Activated CD4-positive, alpha-beta T cell treated with anti-CD3 and anti-CD28 coated beads, Interleukin-2, Interleukin-4, amounts not matched to agents 100 ng/mL and 50 ng/mL, durations not matched to agents 16 hours and 8 hours (primary cell): ENCODE data around the gene ALPL.
A peak's percentile ranks its signal among the peaks of the same experiment; 100 is the strongest.

Experiments used
- DNase-seq: peaks from one replicate; pipeline ENCODE4 v3.0.0-alpha.2; 2020; ENCODE audit warnings: low spot score

ALPL gene

DNA sequence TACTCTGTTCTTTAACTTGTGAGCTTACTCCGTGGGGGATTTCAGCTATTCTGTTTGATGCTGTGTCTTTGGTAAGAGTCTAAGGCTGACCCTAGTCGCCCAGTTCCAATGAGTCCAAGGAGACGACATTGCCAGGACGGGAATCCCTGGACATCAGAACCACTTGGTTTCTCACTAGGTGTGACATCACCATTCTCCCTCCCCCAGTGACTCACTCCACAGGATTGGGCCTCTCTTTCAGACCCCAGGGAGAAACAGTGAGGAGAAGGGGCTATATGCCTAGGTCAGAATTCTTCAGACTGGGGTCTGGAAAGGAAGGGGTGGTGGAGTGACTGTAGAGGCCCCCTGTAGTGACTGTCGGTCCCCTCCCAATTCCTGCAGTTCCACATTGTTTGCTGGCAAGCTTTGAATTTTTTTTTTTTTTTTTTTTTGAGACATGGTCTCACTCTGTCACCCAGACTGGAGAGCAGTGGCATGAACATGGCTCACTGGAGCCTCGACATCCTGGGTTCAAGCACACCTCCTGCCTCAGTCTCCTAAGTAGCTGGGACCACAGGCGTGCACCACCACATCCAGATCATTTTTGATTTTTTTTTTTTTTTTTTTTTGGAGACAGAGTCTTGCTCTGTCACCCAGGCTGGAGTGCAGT is 21.3 kb downstream of the ALPL start:
- no peak for DNase-seq

DNA sequence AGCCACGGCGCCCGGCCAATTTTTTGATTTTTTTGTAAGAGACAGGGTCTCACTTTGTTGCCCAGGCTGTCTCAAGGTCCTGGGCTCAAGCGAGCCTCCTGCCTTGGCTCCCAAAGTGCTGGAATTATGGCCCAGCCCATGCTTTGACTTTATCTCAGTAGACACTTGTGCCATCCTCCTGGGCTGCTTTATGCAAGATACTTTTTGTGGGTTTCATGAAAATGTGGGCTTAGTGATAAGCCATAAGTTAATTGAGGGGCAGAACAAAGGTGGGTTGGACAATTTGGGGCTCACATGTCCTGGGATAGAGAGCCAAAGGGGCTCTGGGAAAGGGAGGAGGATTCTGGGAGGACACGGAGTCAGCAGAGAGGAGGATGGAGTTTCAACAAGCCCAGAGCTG is 22.0 kb downstream of the ALPL start:
- DNase-seq, result no peak

DNA sequence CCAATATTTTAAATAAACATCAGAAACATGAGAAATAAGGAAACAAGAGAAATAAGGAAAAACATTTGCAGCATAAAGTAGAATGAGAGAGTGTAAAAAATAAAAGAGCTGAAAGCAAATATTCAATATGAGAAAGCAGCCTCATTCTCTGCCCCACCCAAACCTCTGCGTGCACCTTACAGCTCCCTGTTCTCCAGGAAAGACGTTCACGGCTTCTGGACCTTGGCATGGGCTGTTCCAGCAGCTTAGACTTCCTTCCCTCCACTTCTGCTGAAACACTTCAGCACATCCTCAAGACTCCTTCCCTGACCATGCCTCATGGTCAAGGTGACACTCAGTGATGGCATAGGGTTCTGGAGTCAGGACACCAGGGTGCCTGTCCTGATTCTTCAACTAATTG is 23.3 kb downstream of the ALPL start:
- DNase-seq, result no peak

- no peak for DNase-seq
Observed at GRCh38 chr1:21532992-21533534, 23.8 kb downstream of the ALPL start.

GRCh38 chr1:21534146-21534545 is 24.9 kb downstream of the ALPL start:
- no peak for DNase-seq

DNA sequence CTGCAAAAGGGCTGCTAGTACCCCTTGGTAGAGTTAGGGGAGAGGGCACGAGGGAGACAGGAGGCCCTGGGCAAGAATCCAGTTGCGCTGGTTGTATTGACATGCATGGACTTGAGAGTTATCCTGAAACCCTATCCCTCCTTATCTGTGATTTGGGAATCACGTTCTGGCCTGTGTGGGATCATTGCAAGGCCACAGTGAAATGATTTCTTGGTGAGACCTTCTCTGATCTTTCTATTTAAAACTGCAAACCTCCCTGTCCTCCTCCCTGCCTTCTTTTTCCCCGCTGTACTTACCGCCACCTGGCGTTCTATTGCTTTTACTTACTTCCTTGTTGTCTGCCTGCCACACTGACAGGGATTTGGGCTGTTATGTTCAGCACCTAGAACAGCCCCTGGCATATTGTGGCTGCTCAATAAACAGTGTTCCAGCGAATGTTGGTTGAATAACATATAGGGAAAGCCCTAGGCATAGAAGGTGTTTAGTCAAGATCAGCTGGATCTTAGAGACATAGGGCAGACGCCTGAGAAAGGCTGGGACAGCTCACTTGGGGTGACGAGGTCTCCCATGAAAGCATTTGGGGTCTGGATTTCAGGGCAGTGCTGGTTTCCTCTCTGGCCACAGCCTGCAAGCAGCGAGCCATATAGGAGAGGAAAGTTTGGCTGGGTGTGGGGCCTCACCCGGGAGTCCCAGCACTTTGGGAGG is 25.6 kb downstream of the ALPL start:
- DNase-seq, result peak; percentile 19

DNA sequence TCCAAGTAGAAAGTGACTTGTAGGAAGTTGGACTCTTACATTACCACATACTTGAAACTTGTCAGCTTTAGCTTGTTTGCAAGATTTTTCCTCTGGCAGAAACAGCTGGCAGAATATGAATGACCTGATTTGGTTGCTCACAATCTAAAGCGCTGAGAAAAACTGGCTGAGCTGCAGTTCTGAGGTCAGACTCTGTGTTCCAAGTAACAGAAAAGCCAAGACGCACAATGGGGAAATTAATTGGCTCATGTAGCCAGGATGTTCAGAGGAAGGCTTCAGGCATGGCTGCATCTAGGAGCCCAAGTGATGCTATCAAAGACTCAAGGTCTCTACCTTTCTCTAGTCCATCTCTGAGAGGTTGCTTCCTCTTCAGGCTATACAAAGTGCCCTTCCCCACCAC is 27.0 kb downstream of the ALPL start:
- DNase-seq, result no peak

- no peak for DNase-seq
Observed at GRCh38 chr1:21537511-21537931, 28.3 kb downstream of the ALPL start.

DNA sequence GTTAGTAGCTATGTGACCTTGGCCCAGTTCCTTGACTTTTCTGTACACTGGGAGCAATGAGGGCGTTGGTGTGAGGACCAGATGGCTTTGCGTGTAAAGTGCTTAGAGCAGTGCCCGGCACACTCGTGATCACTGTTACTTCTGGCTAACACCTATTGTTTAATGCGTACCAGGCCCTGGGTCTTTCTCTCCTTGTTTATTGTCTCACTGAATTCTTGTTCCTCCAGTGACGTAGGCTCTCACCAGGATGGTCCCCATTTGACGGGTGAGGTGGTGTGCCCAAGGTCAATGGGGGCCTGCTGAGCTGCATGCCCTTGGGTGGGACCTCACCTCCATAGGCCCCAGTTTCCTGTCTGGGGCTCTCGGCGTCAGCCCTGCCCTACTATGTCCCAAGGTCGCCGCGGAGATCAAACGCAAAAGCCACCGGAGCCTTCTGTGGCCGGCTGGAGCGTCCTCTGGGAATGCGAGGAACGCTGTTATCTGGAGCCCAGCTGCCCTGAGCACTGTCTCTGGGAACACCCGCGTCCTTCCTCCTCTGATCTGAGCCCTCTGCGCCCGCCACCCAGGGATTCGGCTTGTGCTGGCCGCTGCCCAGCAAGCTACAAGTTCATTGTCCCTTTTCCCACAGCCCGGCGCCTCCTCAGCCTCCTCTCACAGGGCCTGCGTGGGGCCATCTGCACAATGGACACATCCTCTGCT is 28.9 kb downstream of the ALPL start:
- DNase-seq, result no peak

GRCh38 chr1:21539933-21540332 is 30.7 kb downstream of the ALPL start:
- DNase-seq, result peak; percentile 8

DNA sequence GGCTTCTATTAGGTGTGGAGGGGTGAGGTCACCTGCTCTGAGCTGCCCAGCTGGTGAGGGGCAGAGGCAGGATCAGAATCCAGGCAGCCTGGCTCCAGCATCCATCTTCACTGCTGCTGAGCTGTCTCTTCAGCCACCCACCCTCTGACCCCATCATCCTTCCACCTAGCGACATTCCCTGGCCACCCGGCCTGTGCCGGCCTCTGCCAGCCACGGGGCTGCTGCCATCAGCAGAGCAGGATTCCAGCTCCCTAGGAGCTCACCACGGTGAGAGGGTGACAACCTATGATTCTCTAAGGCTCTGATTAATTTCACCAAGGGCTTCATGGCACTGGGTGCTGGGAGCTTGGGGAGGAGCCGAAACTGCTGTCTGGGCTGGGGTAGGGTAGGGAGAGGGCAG is 32.1 kb downstream of the ALPL start:
- DNase-seq, result no peak

- no peak for DNase-seq
Observed at GRCh38 chr1:21541835-21542234, 32.6 kb downstream of the ALPL start.

DNA sequence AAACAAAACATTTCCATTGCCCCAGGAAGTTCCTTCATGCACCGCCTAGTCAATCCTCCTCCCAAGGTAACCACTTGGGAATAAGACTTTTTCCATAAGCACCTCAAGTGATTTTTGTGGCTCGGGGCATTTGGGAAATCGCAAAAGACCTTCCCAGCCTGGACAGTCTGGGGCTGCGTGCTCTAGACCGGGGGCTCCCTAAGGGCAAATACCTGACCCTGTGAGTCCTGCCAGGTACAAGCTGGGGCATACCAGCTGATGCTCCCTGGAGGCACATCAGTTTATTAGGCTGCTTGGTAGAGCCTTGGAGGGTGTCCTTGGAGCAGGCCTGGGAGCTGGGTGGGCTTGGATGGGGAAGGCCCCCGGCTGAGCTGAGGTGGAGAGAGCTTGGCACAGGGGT is 34.4 kb downstream of the ALPL start:
- no peak for DNase-seq

- DNase-seq, result no peak
Observed at GRCh38 chr1:21544095-21544494, 34.9 kb downstream of the ALPL start.

- DNase-seq, result no peak
Observed at GRCh38 chr1:21546122-21546825, 37.1 kb downstream of the ALPL start.

DNA sequence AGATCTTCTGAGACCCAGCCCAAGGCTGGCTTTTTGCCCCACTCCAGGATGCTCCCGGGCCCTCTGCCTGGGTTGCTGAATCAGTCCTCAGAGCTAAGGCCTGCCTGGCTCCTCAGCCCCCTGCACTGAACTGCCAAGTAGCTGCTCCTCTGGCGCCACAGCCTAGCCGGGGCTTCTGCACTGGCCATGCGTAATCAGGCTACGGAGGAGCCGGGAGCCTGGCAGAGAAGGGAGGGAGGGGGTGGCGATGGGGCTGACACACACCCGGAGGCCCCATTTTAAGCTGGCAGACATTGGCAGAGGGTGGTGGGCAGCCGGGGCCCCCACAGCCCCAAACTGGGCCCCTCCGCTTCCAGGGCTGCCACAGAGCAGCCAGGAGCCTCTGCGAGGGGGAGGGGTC is 38.7 kb downstream of the ALPL start:
- DNase-seq, result no peak

- DNase-seq, result no peak
Observed at GRCh38 chr1:21550097-21550496, 40.9 kb downstream of the ALPL start.

DNA sequence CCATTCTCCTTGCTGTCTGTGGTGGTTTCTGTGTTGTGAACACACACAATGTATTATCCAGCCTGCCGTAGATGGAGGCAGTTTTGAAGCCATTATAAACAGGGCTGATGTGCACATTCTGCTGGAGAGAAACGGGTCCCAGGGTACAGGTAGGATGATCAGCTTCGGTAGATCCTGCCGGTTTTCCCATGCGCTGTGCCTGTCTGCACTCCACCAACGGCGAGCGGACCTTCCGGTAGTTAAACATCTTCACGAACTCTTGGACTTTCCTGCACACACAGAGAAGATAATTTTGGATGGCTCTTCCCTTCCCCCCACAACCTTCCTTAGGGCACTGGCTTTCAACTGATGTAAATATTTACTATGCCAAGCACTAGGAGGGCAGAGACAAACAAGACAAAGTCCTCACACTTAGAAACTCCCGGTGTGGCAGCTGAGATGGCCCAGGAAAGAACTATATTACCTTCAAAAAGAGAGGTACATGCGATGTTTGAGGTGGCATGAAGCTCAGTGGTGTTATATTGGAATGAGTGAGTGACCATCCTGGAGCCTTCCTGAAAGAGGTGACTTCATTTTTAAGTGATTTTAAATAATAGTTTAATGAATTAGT is 41.7 kb downstream of the ALPL start:
- DNase-seq, result no peak

- DNase-seq, result no peak
Observed at GRCh38 chr1:21552715-21553114, 43.5 kb downstream of the ALPL start.

DNA sequence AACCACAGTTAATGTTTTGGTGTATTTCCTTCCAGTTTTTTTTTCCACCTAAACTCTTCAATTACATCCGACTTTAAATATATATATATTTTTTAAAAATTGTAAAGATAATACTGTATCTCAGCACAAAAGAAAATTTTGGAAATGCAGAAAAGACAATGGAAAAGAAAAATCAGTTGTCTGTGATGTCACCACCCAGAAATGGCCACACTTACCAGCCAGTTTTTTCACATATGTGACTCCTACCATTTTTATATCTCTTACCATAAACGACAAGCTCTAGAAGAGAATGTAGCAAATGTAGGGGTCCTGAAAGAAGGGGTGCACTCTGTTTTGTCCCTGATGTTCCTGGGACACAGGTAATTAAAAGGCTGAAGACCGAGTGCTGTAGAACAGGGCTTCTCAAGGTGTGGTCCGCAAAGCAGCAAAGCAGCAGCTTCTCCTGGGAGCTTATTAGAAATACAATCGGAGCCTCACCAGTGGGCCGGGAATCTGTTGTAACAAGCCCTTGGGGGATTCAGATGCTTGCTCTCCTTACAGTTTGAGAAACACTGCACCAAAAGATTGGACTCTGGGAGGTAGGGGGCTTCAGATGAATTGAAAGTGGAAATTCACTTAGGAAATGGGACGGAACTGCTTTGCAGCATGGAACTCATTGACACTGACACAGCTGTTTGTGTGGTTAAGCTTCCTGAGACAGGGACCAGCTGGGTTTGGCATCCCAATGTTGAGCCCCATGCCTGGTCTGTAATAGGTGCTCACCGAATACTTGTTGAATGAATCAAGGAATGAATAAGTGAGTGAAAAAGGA is 44.1 kb downstream of the ALPL start:
- no peak for DNase-seq
